Bronchial epithelial cell (primary cell): ENCODE results near the gene HSPBP1. TPM values are rescaled to one million over a fixed set of nuclear protein-coding genes. Genes with fewer than 3 reads are reported as not detected.

Experiments used
- DNase-seq: peaks from one replicate; pipeline ENCODE4 v3.0.0-alpha.2; 2010; ENCODE audit warnings: low read depth
- FAIRE-seq: peaks from 2 replicates; lab custom pipeline; 2011; peaks lifted over from hg19 to GRCh38; lab: Jason Lieb, UNC
- H3K27me3 ChIP-seq: 2 replicates; pipeline ENCODE4 v1.5.1; 2011; ENCODE audit warnings: low read length; ENCODE audit not compliant: control insufficient read depth, insufficient read depth
- H3K36me3 ChIP-seq: 2 replicates; pipeline ENCODE4 v1.5.1; 2011; ENCODE audit warnings: low read length; ENCODE audit not compliant: control insufficient read depth, insufficient read depth
- H3K4me3 ChIP-seq: 2 replicates; pipeline ENCODE4 v1.5.1; 2011; ENCODE audit warnings: mild to moderate bottlenecking, low read depth, low read length, control low read depth
- total RNA-seq: library from RNA; depleted of rRNA; stranded (reverse); fragments of >200 nt; gene quantifications from 2 replicates; pipeline ENCODE4 v1.2.1, GENCODE V29; 2014
- TF ChIP-seq, protein P1 (sequence below): IDR thresholded peaks from 2 replicates; pipeline ENCODE4 v1.5.1; 2011; ENCODE audit warnings: mild to moderate bottlenecking, moderate library complexity, low read length, control low read depth, inconsistent platforms; ENCODE audit not compliant: insufficient read depth, severe bottlenecking

Gene HSPBP1
- total RNA-seq, 1 donor from 2014 or later, result 37.1 TPM

DNA sequence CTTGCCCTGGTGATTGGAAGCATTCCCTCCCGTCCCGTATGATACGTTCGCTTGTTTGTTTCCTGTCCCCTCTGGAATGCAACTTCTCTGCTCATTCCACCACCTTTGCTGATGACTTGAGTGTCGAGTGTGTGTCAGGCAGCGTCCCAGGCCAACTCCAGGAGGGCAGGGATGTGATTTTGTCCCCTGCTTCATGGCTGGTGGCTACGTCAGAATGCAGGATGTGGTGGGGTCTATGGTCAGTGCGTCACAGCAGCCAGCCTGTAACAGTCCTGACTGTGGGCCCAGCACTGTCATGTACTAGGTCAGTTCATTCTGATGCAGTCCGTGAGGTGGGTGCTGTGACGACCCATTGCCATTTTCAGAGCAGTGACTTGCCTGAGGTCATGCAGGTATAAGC, 20.1 kb upstream of the HSPBP1 start:
- TF ChIP-seq, protein P1, sequence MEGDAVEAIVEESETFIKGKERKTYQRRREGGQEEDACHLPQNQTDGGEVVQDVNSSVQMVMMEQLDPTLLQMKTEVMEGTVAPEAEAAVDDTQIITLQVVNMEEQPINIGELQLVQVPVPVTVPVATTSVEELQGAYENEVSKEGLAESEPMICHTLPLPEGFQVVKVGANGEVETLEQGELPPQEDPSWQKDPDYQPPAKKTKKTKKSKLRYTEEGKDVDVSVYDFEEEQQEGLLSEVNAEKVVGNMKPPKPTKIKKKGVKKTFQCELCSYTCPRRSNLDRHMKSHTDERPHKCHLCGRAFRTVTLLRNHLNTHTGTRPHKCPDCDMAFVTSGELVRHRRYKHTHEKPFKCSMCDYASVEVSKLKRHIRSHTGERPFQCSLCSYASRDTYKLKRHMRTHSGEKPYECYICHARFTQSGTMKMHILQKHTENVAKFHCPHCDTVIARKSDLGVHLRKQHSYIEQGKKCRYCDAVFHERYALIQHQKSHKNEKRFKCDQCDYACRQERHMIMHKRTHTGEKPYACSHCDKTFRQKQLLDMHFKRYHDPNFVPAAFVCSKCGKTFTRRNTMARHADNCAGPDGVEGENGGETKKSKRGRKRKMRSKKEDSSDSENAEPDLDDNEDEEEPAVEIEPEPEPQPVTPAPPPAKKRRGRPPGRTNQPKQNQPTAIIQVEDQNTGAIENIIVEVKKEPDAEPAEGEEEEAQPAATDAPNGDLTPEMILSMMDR, result no peak
- Histone ChIP-seq H3K27me3 (no peaks in the 10 kb centered on the region), H3K36me3 (no peaks in the 10 kb centered on the region), H3K4me3 (no peak overlapping the region)
- no peak for DNase-seq
- FAIRE-seq, result no peak

DNA sequence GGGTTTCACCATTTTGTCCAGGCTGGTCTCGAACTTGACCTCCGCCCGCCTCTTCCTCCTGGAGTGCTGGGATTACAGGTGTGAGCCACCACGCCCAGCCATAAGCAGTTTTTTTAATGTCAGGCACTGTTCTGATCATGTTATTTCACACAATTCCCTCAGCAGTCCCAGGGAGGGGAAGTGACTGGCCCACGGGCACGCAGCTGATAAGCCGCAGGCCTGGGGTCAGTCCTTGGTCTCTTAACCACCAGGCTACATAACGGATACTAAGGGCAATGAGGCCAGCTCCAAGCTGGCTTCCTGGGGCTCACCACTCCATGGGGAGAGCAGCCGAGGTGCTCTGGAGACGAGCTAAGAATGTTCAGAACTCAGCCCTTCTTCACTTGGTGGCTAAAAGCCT, 17.4 kb upstream of the HSPBP1 start:
- no peak for FAIRE-seq
- DNase-seq, result no peak
- H3K27me3 ChIP-seq, result no peaks in the 10 kb centered on the region
- H3K4me3 ChIP-seq, result no peak overlapping the region
- TF ChIP-seq, protein P1, result no peak
- H3K36me3 ChIP-seq, result no peaks in the 10 kb centered on the region

DNA sequence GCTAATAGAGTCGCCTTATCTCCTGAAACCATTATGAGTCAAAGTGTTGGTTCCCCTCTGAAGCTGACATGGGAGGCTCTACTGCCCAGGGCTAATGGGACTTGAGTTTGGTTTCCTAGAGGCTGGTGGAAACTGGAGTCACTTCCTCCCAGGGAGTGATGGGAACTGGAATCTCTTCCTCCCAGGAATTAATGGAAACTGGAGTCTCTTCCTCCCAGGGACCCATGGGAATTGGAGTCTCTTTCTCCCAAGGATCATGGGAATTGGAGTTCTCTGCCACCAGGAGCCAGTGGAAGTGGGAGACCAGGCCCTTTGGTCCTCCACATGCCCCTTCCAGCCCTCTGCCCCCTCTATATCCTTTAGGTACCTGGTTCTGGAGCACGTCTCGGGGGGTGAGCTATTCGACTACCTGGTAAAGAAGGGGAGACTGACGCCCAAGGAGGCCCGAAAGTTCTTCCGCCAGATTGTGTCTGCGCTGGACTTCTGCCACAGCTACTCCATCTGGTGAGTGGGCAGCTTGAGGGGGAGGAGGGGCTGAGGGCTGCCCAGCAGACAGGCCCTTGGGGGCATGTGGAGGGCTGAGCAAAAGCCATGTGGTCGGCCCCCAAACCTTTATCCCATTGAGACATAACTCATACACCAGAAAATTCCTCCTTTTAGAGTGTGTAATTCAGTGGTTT, 9.3 kb upstream of the HSPBP1 start:
- Histone ChIP-seq H3K36me3 (no peaks in the 10 kb centered on the region), H3K4me3 (no peak overlapping the region), H3K27me3 (no peaks in the 10 kb centered on the region)
- TF ChIP-seq, protein P1, result no peak
- DNase-seq, result no peak
- no peak for FAIRE-seq

DNA sequence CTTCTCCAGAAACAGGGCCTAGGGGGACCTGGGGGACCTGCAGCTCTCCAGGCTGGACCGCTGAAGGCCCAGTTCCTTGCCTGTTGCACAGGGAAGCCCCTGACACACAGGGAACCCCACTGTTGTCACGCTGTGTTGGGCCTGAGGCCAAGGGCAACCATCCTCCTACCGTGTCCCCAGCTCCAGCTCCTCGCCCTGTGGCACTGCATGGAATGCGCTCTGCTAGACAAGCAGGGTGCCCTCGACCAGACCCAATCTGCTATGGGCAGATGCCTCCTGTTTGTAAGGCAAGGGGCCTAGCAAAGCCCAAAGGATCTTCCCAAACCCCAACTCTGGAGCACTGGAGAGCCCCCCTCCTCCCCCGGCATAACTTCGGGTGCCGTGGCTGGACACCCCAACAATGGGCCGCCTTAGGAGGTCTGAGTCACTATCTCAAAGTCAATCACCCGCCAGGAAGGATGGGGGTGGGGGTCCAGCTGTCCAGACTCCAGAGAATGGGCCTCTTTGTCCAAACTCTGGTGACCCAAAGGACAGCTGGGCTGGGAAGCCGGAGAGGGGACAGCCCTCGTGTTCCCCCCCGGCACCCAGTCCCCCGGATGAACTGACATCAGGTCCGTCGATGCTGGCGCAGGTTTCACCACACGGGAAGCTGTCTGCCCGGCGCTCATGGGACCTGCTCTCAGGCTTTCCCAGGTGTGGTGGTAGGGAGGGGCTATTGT, 7.6 kb upstream of the HSPBP1 start:
- DNase-seq, result no peak
- no peak overlapping the region for H3K4me3 ChIP-seq
- H3K36me3 ChIP-seq, result no peaks in the 10 kb centered on the region
- peaks cover 4% of the 10 kb centered on the region for H3K27me3 ChIP-seq
- no peak for FAIRE-seq
- TF ChIP-seq, protein P1, result no peak

DNA sequence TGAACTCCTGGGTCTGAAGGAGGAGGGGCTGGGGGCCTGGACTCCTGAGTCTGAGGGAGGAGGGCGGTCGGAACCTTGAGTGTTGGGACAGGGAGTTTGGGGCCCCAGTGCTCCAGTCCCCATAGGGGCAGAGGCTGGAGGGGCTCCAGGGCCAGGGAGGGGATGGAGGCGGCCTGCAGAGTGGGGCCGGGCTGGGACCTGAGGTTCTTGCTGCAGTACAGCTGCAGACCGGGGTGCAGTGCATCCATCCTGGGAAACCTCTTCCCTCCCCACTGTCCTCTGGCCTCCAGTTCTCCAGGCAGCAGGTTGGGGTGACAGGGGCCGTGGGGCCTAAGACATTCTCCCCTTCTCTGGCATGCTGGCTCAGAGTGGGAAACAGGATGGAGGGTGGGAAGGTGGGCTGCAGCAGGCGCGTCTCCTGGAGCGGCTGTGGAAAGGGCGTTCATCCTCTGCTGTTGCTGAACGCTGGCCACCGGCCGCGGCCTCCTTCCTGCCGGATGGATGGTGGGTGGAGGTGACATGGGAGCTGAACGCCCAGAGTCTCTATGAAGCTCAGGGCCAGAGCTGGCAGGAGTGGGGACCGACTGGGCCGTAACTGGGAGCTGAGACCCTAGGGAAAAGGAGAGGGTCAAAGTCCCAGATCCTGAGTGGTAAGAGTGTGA, 5.5 kb upstream of the HSPBP1 start:
- FAIRE-seq (no peak), DNase-seq (no peak)
- Histone ChIP-seq H3K27me3 (peaks cover 4% of the 10 kb centered on the region), H3K36me3 (no peaks in the 10 kb centered on the region), H3K4me3 (no peak overlapping the region)
- TF ChIP-seq, protein P1, result no peak
